ENCODE measurements around the gene BCAS3. TPM values are rescaled to one million over a fixed set of nuclear protein-coding genes. Genes with fewer than 3 reads are reported as not detected.
"Not testable (repeated sequence)": the region's sequence is repeated elsewhere in the genome, so short reads cannot be mapped to it uniquely, and the experiment has no call there.

BCAS3 gene
- total RNA-seq, 1 donor = 23.7 TPM

- DNase-seq (ENCODE audit: low read depth) = no peak
- TF ChIP-seq, protein P1, sequence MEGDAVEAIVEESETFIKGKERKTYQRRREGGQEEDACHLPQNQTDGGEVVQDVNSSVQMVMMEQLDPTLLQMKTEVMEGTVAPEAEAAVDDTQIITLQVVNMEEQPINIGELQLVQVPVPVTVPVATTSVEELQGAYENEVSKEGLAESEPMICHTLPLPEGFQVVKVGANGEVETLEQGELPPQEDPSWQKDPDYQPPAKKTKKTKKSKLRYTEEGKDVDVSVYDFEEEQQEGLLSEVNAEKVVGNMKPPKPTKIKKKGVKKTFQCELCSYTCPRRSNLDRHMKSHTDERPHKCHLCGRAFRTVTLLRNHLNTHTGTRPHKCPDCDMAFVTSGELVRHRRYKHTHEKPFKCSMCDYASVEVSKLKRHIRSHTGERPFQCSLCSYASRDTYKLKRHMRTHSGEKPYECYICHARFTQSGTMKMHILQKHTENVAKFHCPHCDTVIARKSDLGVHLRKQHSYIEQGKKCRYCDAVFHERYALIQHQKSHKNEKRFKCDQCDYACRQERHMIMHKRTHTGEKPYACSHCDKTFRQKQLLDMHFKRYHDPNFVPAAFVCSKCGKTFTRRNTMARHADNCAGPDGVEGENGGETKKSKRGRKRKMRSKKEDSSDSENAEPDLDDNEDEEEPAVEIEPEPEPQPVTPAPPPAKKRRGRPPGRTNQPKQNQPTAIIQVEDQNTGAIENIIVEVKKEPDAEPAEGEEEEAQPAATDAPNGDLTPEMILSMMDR (IDR thresholded peaks at IDR 0.05; ENCODE audit: insufficient read depth, low read depth, low read length) = no peak
These were observed 93.3 kb downstream of the BCAS3 start for GRCh38 chr17:60770946-60771422.

GRCh38 chr17:60771621-60772020, 94.0 kb downstream of the BCAS3 start:
- H3K4me3 ChIP-seq (ENCODE audit: low read depth, low read length); DNase-seq (ENCODE audit: low read depth): not testable (repeated sequence)

More at GRCh38 chr17:60770946-60771422, 93.3 kb downstream of the BCAS3 start:
- H3K4me3 ChIP-seq (ENCODE audit: low read depth, low read length) = no peak overlapping the region

- no peak for DNase-seq (ENCODE audit: low read depth)
- H3K4me3 ChIP-seq (ENCODE audit: low read depth, low read length) = no peak overlapping the region
- TF ChIP-seq, protein P1 (IDR thresholded peaks at IDR 0.05; ENCODE audit: insufficient read depth, low read depth, low read length) = no peak
These were observed 95.9 kb downstream of the BCAS3 start for GRCh38 chr17:60773552-60773951.

- TF ChIP-seq, protein P1 (IDR thresholded peaks at IDR 0.05; ENCODE audit: insufficient read depth, low read depth, low read length) = no peak
- H3K4me3 ChIP-seq (ENCODE audit: low read depth, low read length) = no peak overlapping the region
- DNase-seq (ENCODE audit: low read depth) = peak; percentile 4
These were observed 104.3 kb downstream of the BCAS3 start for GRCh38 chr17:60781880-60782412.

- no peak overlapping the region for H3K4me3 ChIP-seq (ENCODE audit: low read depth, low read length)
- TF ChIP-seq, protein P1 (IDR thresholded peaks at IDR 0.05; ENCODE audit: insufficient read depth, low read depth, low read length) = no peak
- DNase-seq (ENCODE audit: low read depth) = no peak
These were observed 105.1 kb downstream of the BCAS3 start for GRCh38 chr17:60782742-60783141.

DNA sequence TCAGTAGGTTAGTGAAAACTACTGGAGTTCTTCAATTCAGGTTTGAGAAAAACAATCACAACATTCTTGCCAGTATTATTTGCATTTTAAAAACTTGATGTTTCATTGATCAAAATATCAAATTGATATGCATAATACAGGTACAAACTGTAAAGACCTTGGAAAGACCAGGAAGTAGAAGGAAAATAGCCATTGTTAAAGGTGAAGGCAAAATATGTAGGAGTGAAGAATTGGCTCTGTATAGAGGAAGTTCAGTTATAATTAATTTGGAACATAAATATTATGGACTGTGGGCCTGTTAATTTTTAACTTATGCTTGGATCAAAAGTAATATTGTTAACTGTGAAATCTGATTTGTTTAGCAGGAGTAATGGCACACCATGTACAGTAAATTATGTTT, 112.6 kb downstream of the BCAS3 start:
- no peak overlapping the region for H3K4me3 ChIP-seq (ENCODE audit: low read depth, low read length)
- TF ChIP-seq, protein P1 (IDR thresholded peaks at IDR 0.05; ENCODE audit: insufficient read depth, low read depth, low read length) = no peak
- no peak for DNase-seq (ENCODE audit: low read depth)

- no peak for DNase-seq (ENCODE audit: low read depth)
- no peak overlapping the region for H3K4me3 ChIP-seq (ENCODE audit: low read depth, low read length)
- TF ChIP-seq, protein P1 (IDR thresholded peaks at IDR 0.05; ENCODE audit: insufficient read depth, low read depth, low read length) = no peak
These were observed 114.7 kb downstream of the BCAS3 start for GRCh38 chr17:60792250-60792898.
